GM23248 (cell line): Measurements from ENCODE around the gene MRPL42. TPM values are rescaled to one million over a fixed set of nuclear protein-coding genes. Genes with fewer than 3 reads are reported as not detected.
A peak's percentile ranks its signal among the peaks of the same experiment; 100 is the strongest.

Experiments
- DNase-seq: peaks from one replicate; pipeline ENCODE4 v3.0.0-alpha.2; 2015
- H2AFZ ChIP-seq: fragments of 200-600 bp; sonication (generic); 2 replicates; pipeline ENCODE4 v1.6.1; 2016; ENCODE audit warnings: antibody characterized with exemption
- H3F3A ChIP-seq: fragments of 200-600 bp; sonication (generic); 2 replicates; pipeline ENCODE4 v1.6.1; 2016; ENCODE audit warnings: mild to moderate bottlenecking, antibody characterized with exemption, mixed run types; ENCODE audit not compliant: insufficient read depth
- H3K27ac ChIP-seq: fragments of 200-600 bp; sonication (generic); 2 replicates; pipeline ENCODE4 v1.5.1; 2016; ENCODE audit warnings: mild to moderate bottlenecking
- H3K27me3 ChIP-seq: fragments of 200-600 bp; sonication (generic); replicated peaks from 2 replicates; pipeline ENCODE4 v1.6.1; 2016; ENCODE audit warnings: mild to moderate bottlenecking; ENCODE audit not compliant: insufficient read depth
- H3K36me3 ChIP-seq: fragments of 200-600 bp; sonication (generic); 2 replicates; pipeline ENCODE4 v1.6.1; 2016; ENCODE audit warnings: low read depth, mild to moderate bottlenecking
- H3K4me1 ChIP-seq: fragments of 200-600 bp; sonication (generic); 2 replicates; pipeline ENCODE4 v1.6.1; 2016; ENCODE audit warnings: mild to moderate bottlenecking; ENCODE audit not compliant: insufficient read depth
- H3K4me2 ChIP-seq: fragments of 200-600 bp; sonication (generic); one replicate; pipeline ENCODE4 v1.6.1; 2016; ENCODE audit warnings: mild to moderate bottlenecking; ENCODE audit not compliant: unreplicated experiment
- H3K4me3 ChIP-seq: fragments of 200-600 bp; sonication (generic); 2 replicates; pipeline ENCODE4 v1.5.1; 2016; ENCODE audit warnings: mild to moderate bottlenecking
- H3K79me2 ChIP-seq: fragments of 200-600 bp; sonication (generic); 2 replicates; pipeline ENCODE4 v1.6.1; 2016; ENCODE audit warnings: mild to moderate bottlenecking; ENCODE audit not compliant: insufficient read depth
- H3K9ac ChIP-seq: fragments of 200-600 bp; sonication (generic); 2 replicates; pipeline ENCODE4 v1.6.1; 2016; ENCODE audit warnings: mild to moderate bottlenecking
- H3K9me2 ChIP-seq: fragments of 200-600 bp; sonication (generic); 2 replicates; pipeline ENCODE4 v1.6.1; 2016; ENCODE audit warnings: mixed run types, mild to moderate bottlenecking, moderate library complexity; ENCODE audit not compliant: insufficient read depth
- H3K9me3 ChIP-seq: fragments of 200-600 bp; sonication (generic); one replicate; pipeline ENCODE4 v1.6.1; 2017; ENCODE audit warnings: low read depth
- H4K20me1 ChIP-seq: fragments of 200-600 bp; sonication (generic); 2 replicates; pipeline ENCODE4 v1.6.0; 2016; ENCODE audit not compliant: insufficient read depth
- EZH2 ChIP-seq: fragments of 200-600 bp; sonication (generic); IDR thresholded peaks from 2 replicates; pipeline ENCODE4 v1.6.1; 2018; ENCODE audit warnings: antibody characterized with exemption, mild to moderate bottlenecking; ENCODE audit not compliant: insufficient read depth, poor library complexity, severe bottlenecking
- EZH2phosphoT487 ChIP-seq: fragments of 200-600 bp; sonication (generic); IDR thresholded peaks from 2 replicates; pipeline ENCODE4 v1.6.1; 2018; ENCODE audit warnings: antibody characterized with exemption, moderate library complexity, mild to moderate bottlenecking, low read depth; ENCODE audit not compliant: insufficient read depth
- WGBS, 2 experiments: methylation state at CpG; one replicate each; pipeline ENCODE4 v1.1.6; 2015 to 2017; ENCODE audit warnings: low lambda C conversion rate in 2 of 2, low coverage in 1 of 2; ENCODE audit errors: missing lambda C conversion rate in 2 of 2; 5-methylcytosine and 5-hydroxymethylcytosine counted together
- in situ Hi-C: fragments of 300-500 bp; cut with MboI; formaldehyde crosslinking; loops from 2 replicates; pipeline ENCODE4 v1.15.0; 2020
- polyA plus RNA-seq: library from polyadenylated mRNA; unstranded; fragments of >200 nt; fragmentation: Nextera tagmentation; extraction: Ambion mirVana; gene quantifications from 2 replicates; pipeline ENCODE4 v1.2.1, GENCODE V29; 2016
- small RNA-seq: library from RNA; depleted of rRNA; stranded (forward); fragments of <200 nt; gene quantifications from one replicate; pipeline ENCODE3, GENCODE V24; 2014; ENCODE audit warnings: low read depth, low replicate concordance
- total RNA-seq: library from RNA; depleted of rRNA; stranded (reverse); fragments of >200 nt; shearing (Covaris generic); gene quantifications from 2 replicates; pipeline ENCODE4 v1.2.3, GENCODE V29; 2014; rRNA removed

MRPL42 gene
- total and polyA plus RNA-seq, 2 experiments from 2014 or later = 75.0 to 87.2 TPM

GRCh38 chr12:93563807-93564538, 96.7 kb downstream of the MRPL42 start:
- H3K36me3 ChIP-seq = peaks cover under 1% of the 10 kb centered on the region; the same call in 1 of the 2 replicates
- in situ Hi-C loops = no loop called here
- no peak overlapping the region for H3K4me2 ChIP-seq

GRCh38 chr12:93565760-93566159, 98.4 kb downstream of the MRPL42 start:
- no peak overlapping the region for H3K4me2 ChIP-seq
- no peak overlapping the region for H3K9ac ChIP-seq
- H3K4me1 ChIP-seq = no peaks in the 10 kb centered on the region
- in situ Hi-C loops = no loop called here
- H3K9me2 ChIP-seq = no peaks in the 10 kb centered on the region
- H3K36me3 ChIP-seq = no peaks in the 10 kb centered on the region; the same call in 1 of the 2 replicates
- peaks cover 15% of the 10 kb centered on the region for H3F3A ChIP-seq
- H4K20me1 ChIP-seq = no peaks in the 10 kb centered on the region
- H3K4me3 ChIP-seq = no peak overlapping the region
- no peak overlapping the region for H2AFZ ChIP-seq
- peaks cover 3% of the 10 kb centered on the region for H3K9me3 ChIP-seq
- no peaks in the 10 kb centered on the region for H3K27me3 ChIP-seq
- no peaks in the 10 kb centered on the region for H3K79me2 ChIP-seq
- 94 to 96% methylated on average over 3 of the region's 3 CpGs for WGBS, 2 experiments
- DNase-seq = no peak
- H3K27ac ChIP-seq = no peak overlapping the region
- no peak for TF ChIP-seq EZH2
- TF ChIP-seq EZH2phosphoT487 = no peak

More at GRCh38 chr12:93563807-93564538, 96.7 kb downstream of the MRPL42 start:
- H3K4me1 ChIP-seq = no peaks in the 10 kb centered on the region
- DNase-seq = peak; percentile 44
- H3K9me2 ChIP-seq = no peaks in the 10 kb centered on the region
- no peak overlapping the region for H2AFZ ChIP-seq
- no peak overlapping the region for H3K9ac ChIP-seq
- peaks cover 10% of the 10 kb centered on the region for H3F3A ChIP-seq
- WGBS, 2 experiments = 61 to 64% methylated on average over 6 of the region's 6 CpGs
- no peaks in the 10 kb centered on the region for H3K79me2 ChIP-seq
- H3K9me3 ChIP-seq = peaks cover 3% of the 10 kb centered on the region
- no peak overlapping the region for H3K27ac ChIP-seq
- H3K4me3 ChIP-seq = no peak overlapping the region
- H4K20me1 ChIP-seq = no peaks in the 10 kb centered on the region
- no peak for TF ChIP-seq EZH2
- no peak for TF ChIP-seq EZH2phosphoT487
- H3K27me3 ChIP-seq = no peaks in the 10 kb centered on the region

Small RNA genes within 50 kb of the gene (small RNA-seq; reads per million reads assigned to genes)
- gene RF00019 = not detected

Other genes with a start within 250 kb of the MRPL42 start
- gene NUDT4, start 89.6 kb upstream of the MRPL42 start, total RNA-seq = 42.9 and 47.8 TPM in 2 replicates
- 36.7 and 37.2 TPM in 2 replicates for gene NUDT4, start 89.6 kb upstream of the MRPL42 start, polyA plus RNA-seq
- 30.2 and 104 TPM in 2 replicates for gene UBE2N, start 25.6 kb upstream of the MRPL42 start, total RNA-seq
- 175 and 178 TPM in 2 replicates for gene UBE2N, start 25.6 kb upstream of the MRPL42 start, polyA plus RNA-seq
- 72.6 and 80.2 TPM in 2 replicates for gene SOCS2, start 105.2 kb downstream of the MRPL42 start, total RNA-seq
- gene SOCS2, start 105.2 kb downstream of the MRPL42 start, polyA plus RNA-seq = 52.4 and 52.8 TPM in 2 replicates
- 12.9 and 21.5 TPM in 2 replicates for gene CRADD, start 209.9 kb downstream of the MRPL42 start, total RNA-seq
- 18.6 and 19.6 TPM in 2 replicates for gene CRADD, start 209.9 kb downstream of the MRPL42 start, polyA plus RNA-seq